NOMO-1 treated with dmso at 0.1 percent for 144 hours (cell line): Measurements from ENCODE around the gene ASPG.

ENCODE experiments used
- DNase-seq: peaks from one replicate; lab custom pipeline; 2025; ENCODE audit not compliant: unreplicated experiment; lab: John Stamatoyannopoulos, UW

Gene ASPG

DNA sequence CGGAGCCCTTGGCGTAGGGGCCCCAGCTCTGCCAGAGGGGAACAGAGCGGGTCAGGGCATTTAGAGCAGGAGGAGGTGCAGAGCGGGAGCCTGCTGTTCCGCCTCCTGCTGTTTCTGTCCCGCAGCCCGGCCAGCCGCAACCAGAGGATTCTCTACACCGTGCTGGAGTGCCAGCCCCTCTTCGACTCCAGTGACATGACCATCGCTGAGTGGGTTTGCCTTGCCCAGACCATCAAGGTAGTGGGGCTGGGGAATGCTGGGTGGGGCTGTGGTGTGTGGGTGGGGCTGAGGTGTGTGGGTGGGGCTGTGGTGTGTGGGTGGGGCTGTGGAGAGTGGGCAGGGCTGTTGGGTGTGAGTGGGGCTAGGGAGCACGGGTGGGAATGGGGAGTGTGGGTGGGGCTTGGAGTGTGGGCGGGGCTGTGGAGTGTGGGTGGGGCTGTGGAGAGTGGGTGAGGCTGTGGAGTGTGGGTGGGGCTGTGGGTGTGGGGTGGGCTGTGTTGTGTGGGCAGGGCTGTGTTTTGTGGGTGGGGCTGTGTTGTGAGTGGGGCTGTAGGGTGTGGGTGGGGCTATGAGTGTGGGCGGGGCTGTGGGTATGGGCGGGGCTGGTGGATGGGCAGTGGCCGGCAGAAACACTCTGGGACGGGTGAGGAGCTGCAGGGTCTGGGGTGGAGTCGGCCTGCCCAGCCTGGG is 8.0 kb downstream of the ASPG start:
- no peak for DNase-seq

DNA sequence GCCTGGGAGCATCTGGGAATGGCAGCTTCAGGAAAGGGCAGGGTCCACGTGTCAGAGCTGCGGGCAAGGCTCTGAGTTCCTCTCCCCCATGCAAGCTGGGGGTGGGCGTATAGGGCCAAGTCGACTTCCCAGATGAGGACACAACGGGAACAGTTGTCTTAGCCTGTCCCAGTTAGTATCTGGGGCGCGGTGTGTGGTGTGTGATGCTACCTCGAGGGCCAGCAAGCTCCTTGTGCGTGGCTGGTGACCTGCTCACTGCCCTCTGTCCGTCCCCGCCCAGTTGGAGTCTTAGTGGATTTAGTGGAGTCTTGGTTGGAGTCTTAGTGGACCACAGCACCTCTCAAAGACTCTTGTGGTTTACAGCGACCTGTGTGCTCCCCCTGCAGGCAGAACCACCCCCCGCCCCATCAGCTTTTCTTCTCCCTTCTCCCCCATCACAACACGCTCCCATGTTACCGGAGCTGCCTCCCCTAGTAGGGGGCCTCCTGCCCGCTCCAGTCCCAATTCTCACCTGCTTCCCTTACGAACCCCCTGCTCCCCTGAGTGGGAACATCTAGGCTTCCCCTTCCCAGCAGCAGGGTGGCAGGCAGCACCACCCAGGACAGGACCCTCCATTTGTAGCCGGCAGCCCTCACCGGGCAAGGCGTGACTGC is 8.7 kb downstream of the ASPG start:
- DNase-seq, result no peak

DNA sequence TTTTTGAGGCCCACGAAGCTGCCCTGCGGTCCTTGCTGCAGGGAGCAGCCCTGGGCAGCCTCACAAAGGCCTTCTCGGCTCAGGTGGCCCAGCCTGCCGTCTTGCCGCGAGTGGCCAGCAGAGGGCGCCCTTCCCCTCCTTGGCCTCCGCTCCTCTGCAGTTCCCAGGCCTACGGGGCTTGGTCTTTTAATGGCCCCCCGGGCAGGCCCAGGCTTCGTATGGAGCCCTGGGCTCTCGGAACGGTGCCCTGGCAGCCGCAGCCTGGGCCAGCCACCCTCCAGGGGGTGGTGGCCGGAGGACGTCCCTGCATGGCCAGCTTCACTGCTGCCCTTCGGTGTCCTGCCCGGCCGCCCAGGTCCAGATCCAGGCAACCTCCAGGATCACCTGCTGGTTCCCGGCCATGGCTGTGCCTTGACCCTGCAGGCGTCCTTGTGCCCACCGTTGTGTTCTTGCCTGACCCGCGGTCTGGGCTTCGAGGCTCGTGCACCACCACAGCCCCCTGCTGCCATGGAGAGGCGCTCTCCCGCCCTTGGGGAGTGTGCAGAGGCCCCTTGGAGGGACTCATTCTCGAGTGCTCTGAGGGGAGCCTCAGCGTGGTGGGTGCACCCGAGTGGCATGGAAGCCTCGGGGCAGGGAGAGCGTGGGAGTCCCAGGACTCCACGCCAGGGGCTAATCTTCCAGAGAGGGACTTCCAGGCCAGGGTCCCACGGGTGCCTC is 9.4 kb downstream of the ASPG start:
- peak; percentile 22 for DNase-seq

DNA sequence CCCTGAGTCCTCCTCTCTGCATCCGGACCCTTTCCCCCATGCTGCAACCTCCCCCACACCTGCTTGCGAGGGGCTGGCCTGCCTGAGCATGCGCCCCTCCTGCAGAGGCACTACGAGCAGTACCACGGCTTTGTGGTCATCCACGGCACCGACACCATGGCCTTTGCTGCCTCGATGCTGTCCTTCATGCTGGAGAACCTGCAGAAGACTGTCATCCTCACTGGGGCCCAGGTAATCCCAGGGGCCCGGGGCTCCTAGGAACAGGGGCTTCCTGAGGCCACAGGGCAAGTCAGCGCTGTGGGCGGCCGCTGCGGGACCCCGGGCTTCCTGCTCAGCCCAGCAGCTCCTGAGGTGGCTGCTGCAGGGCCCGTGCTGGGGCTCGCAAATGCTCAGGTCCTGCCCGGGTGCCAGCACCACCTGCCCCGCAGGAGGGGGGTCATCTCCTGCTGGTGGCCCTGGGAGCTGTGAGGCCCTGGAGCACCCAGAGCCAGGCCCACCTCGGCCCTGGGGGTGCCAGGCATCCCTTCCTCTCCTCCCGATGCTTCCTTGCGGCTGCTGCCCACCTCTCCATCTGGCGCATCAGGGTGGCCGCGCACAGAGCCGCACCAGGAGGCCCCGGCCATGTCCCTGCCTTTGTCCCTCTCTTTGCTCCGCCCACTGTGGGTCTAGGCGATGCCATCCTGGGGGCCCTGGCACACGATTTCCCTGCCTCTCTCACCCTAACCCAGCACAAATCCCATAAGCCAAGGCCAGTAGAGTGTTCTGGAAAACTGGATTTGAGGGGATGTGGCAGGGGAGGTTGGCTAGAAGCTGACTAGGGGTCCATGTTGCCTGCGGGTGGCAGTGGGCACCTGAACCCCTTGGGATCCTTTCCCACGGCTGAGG is 10.2 kb downstream of the ASPG start:
- DNase-seq, result no peak

DNA sequence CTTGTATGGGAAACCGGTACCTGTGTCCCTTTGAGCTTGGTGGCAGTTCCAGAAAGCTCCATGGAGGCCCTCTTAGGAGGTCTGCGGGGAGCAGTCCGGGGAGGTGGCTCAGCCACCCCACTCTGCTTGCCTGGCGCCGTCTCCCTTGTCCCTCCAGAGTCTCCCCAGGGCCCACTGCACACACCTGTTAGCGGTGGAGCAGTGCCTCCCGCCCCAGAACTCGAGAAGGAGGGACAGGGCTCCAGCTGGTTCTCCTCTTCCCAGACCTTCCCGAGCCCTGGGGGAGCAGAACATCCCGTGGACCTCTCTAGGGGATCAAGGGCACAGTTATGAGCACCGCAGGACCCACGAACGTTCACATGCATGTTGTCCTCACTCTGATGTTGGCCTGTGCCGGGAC is 10.8 kb downstream of the ASPG start:
- DNase-seq, result no peak

DNA sequence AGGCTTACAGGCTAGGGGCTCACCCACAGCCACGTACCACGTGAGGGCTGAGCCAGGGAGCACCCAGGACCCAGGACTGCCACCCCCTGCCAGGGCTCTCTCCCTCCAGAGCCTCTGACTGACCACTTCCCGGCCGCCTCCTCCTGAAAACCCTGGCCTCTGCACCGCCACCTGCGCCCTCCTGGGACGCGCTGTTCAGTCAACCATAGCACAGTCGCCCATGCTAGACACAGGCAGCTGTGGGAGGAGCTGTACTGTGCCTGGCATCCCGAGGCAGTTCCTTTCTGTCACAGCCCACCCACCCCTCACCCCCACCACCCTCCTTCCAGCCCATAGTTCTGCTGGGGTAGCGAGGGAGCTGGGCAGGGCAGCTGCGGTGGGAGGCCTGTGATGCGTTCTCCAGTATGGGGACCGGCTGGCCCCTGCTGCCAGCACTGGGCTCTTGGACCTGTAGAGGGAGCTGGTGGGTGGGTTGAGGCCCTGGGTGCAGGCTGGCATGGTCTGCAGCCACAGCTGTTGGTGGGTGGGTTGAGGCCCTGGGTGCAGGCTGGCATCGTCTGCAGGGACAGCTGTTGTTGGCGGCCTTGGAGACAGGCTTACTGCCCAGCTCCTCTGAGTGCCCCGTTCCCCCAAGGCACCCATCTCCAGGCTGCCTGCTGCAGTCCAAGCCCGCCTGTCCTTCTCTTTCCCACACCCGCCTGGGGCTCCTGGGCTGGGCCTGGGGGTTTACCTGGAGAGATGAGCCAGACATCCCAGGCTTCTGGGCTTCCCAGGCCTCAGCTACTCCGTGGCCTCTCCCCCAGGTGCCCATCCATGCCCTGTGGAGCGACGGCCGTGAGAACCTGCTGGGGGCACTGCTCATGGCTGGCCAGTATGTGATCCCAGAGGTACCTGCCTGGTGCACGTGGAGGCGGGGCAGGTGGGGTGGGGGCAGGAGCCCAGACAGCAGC is 11.5 kb downstream of the ASPG start:
- no peak for DNase-seq

DNA sequence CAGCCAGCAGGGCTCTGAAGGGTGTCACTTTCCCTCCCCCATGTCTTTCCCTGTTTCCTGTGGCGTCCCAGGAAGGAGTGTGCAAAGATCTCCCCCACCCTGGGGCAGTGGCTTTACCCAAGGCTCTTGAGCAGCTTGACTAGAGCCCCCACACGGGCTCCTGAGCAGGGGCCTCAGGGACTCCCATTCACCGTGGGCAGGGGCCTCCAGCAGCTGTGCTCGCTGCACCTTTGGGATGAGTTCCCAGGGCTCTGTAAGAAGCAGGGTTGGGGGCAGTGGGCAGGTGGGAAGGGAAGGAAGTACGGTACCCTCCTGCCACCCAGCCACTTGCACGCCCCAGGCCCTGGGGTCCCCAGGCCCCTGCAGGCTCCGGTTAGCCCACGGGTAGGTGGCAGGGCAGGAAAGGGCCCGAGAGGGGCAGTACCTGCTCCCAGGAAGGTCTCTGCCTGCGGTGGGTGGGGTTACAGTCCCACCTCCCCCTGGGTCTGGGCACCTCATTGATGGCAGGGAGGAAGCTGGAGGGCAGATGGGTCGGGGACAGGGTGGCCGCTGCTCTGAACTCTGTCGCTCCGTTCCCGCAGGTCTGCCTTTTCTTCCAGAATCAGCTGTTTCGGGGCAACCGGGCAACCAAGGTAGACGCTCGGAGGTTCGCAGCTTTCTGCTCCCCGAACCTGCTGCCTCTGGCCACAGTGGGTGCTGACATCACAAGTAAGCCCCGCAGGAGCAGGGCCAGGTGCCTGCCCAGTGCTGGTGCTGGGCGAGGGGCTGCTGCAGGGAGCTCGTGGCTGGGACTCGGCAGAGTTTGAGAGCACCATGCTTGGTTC is 13.0 kb downstream of the ASPG start:
- no peak for DNase-seq

DNA sequence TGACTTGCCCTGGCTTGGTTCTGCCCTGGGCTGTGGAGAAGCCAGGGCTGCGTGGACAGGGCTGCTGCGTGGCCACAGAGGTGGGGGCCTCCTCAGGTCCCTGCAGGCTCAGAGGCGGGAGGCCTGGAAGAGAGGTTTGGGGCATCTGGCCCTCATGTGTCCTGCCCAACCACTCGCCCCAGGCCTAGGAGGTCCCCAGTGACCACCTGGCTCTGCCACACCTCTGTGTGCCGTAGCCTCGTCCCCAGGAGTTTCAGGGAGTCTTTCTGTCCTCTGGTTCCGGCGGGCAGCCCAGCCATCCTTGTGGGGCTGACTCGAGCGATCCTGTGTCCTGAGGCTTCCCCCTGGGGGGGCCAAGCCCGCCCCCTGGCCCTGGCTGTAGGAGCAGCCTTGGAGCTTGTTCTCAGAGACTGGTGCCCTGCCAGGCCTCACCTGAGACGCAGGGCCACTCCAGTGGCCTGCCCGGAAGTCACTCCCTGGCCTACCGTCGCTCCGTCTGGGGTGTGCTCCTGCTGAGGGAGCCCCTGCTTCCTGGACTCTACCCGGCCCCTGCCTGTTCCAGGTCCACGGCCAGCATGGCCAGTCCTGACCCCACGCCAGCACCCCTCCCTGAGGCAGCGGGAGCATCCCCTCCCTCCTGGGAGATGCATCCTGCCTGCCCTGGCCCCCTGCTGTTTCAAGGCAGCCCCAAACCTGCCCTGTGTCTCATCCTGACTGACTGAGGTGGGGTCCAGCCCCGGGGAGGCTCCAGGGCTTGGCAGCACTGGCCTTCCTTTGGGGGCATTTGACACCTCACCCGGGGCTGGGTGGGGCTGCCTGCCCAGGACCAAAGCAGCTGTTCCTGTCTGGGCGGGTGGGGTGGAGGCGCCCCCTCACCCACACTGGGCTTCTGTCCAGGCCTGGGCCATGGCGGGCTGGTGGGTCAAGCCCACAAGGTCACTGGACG is 13.9 kb downstream of the ASPG start:
- no peak for DNase-seq

DNA sequence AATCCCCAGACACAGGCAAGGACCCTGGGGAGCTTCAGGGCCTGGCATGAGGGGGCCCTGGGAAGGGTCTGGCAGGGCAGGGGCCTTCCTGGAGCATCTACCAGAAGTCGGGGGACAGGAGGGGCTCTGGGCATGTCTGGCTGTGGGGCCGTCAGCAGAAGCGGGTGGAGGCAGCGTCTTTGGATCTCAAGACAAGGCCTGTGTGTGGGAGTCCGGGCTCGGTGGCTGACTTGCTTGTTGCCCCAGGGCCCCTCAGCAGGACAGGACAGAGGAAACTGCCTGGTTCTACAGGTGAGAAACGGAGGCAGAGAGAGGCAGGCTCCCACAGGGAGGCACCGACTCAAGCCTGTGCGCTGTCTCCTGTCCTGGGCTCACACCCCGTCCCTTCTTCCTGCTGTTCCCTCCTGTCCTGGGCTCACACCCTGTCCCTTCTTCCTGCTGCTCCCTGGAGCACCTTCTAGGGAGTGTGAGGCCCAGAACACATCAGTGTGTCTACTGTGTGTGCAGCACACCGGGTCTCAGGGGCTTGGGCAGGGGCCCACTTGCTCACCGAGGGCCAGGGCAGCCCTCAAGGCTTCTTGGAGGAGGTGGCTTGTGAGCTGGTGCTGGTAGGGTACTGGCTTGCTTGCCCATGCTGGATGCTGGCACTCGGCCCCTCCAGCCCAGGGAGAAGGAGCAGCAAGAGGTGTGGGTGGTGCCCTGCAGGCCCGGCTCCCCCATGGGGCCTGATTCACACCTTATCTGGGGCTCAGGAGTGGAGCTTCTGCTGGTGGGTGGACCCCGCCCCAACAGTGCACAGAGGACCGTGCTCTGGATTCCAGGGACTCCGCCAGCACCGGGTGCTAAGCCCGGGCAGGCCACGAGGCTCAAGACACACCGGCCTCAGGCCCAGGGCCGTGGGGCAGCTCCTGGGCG is 14.9 kb downstream of the ASPG start:
- no peak for DNase-seq

DNA sequence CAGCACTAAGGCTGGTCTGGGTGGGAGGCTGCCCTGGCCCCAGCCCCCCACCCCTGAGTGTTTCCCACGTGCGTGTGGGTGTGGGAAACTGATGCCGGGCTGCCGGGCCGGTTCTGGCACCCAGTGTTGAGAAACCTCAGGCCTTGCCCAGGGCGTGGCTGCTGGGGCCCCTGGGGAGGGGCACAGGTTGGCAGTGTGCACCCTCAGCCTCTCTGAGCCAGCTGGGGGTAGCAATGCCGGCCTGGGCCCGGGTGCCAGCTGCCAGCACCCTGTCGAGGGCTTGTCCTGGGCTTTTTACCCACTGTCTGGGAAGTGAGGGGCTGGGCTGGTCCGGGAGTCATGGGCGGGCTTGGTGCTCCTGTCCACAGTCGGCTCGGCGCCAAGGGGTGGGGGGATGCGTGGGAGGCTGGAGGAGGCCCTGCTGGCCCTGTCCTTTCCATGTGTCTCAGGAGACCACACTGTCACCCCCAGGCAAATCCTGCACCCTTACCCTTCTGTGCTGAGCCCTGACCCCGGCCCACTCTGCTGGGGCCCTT is 15.7 kb downstream of the ASPG start:
- DNase-seq, result no peak

DNA sequence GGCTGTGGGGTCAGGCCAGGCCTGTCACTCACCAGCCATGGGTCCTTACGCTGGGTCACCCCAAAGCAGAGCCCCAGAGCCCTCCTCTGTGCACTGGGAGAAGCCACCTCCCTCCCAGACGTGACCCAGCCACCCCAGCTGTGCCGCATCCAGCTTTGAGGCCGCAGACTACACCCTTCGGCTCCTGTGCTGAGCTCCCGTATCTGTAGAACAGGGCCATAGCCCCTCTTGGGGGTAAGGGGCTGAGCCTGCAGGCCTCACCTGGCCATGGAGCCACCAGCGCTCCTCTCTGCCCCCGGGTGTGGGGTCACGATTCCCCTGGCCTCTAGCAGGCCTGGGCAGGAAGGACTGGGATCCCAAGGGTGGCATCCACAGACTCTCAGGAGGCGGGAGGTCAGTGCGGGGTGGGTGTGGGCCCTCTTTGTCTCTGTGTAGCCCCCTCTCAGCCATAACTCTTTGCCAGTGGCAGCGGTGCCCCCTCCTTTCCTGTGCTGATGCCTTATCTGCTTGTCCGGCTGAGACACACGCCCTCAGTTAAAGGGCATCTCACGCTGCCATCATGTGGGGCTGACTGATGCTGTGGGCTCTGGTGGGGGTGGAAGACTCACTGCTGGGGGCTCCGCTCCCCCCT is 16.3 kb downstream of the ASPG start:
- DNase-seq, result no peak

DNA sequence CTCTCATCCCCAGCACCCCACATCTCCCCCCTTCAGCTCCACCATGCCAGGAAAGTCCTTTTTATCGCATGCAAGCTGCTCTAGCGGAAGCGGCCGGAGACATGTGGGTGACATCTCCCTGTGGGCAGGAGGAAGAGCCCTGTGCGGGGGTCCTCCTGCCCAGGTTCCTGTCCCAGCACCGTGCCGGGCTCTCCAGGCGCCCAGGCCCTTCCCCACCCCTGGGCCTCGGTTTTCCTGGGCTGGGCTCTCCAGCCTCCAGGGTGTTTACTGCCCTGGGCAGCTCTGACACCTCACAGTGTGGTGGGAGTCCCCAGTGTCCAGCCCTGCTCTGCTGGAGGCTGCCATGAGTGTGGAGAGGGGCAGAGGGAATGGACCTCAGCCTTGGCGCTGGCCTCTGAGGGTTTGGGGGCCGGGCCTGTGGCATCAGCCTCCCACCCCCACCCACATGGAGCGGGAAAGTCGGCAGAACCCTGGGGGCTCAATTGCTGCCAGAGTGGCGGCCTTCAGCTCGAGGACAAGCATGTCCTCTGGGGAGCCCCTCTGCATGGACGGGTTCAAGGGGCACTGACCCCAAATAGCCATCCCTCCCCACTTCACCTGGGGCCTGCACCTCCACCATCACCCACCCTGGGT is 16.9 kb downstream of the ASPG start:
- DNase-seq, result no peak

DNA sequence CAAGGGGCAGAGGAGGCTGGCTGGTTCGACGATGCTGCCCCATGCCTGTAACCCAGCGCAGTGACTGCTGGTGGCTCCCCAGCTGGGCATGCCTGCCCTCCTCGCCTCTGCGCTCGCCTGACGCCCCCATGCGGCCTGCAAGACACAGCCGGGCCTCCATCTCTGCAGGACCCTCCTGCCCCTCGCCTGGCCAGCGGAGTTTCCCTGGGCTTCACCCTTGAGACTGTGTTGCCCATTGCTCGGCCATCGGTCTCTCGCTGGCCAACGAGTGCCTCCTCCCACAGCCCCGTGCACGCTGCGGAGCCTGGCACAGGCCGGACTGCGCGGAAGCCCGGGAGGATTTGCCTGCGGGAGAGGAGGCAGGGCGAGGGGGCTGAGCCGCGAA is 17.6 kb downstream of the ASPG start:
- no peak for DNase-seq

DNA sequence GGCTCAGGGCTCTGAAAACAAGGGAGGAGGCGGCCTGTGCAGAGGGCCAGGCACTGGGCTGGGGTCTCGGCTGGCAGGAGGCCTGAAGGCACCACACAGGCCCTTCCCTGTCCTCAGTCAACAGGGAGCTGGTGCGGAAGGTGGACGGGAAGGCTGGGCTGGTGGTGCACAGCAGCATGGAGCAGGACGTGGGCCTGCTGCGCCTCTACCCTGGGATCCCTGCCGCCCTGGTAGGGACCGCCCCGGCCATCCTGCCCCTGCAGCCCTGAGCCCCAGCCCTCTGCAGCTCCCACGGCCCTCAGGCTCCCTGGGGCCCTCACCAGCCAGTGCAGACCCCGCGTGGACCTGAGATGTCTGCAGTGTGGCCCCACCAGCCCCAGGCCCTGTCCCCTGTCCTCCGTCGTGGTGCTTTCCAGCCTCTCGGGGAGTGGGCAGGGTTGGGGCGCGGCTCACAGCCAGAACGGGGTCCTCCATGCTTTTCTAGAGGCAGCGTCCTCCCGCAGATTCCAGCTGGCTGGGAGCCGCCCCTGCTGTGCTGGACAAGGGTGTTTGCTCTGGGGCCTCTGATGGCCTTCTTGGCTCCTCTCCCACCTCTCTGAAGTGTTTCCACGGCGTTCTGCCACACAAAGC is 18.1 kb downstream of the ASPG start:
- no peak for DNase-seq

DNA sequence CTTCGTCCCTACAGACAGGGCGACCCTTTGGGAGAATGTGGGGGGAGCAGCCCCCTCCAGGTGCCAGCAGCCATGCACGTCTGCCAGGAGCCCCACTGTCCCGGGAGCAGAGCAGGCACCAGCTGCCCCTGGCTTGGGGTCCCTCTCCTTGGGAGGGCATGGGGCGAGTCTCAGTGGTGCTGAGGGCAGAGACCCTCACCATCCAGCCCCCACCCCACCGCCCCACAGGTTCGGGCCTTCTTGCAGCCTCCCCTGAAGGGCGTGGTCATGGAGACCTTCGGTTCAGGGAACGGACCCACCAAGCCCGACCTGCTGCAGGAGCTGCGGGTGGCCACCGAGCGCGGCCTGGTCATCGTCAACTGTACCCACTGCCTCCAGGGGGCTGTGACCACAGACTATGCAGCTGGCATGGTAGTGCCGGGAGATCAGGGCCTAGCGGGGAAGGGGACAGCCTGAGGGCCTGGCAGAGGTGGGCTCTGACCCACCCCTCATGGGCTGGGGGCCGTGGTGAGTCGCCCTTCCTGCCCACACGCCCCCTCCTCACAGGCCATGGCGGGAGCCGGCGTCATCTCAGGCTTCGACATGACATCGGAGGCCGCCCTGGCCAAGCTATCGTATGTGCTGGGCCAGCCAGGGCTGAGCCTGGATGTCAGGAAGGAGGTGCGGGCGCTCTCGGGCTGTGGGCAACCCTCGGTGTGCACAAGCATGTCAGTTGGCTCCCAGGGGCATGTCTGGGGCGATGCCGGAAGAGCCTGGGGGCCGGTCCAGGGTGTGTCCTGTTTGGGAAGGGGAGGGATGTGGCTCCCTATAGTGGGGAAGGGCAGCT is 18.8 kb downstream of the ASPG start:
- DNase-seq, result no peak
